ENCODE measurements around the gene LIMD2.

DNA sequence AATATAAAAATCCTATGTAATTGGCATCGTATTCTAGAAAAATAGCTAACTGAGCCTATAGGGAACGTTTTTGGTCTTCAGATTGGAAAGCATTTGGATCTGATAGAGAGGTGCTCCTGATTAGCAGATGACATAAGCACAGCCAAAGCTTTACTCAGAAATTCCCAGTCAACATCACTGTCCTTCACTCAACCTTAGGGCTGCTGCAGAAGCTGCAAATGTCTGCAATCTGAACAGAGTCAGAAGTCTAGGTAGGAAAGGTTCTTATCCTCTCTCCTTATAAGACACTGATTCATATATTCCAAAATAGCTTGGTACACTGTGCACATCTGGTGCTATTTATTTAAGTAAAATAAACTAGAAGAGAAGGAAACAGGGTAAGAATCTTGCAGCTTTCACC lies 22.5 kb upstream of the LIMD2 start:
- TF ChIP-seq, protein P1, sequence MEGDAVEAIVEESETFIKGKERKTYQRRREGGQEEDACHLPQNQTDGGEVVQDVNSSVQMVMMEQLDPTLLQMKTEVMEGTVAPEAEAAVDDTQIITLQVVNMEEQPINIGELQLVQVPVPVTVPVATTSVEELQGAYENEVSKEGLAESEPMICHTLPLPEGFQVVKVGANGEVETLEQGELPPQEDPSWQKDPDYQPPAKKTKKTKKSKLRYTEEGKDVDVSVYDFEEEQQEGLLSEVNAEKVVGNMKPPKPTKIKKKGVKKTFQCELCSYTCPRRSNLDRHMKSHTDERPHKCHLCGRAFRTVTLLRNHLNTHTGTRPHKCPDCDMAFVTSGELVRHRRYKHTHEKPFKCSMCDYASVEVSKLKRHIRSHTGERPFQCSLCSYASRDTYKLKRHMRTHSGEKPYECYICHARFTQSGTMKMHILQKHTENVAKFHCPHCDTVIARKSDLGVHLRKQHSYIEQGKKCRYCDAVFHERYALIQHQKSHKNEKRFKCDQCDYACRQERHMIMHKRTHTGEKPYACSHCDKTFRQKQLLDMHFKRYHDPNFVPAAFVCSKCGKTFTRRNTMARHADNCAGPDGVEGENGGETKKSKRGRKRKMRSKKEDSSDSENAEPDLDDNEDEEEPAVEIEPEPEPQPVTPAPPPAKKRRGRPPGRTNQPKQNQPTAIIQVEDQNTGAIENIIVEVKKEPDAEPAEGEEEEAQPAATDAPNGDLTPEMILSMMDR (IDR thresholded peaks at IDR 0.05; ENCODE audit: poor library complexity): no peak
- no peak for TF ChIP-seq EZH2 (IDR thresholded peaks at IDR 0.05; ENCODE audit: borderline replicate concordance)

All from hepatocyte (in vitro differentiated cells).